Measurements from ENCODE around the gene CYP2U1.
"Not testable (repeated sequence)": the region's sequence is repeated elsewhere in the genome, so short reads cannot be mapped to it uniquely, and the experiment has no call there.

Gene CYP2U1

GRCh38 chr4:107917500-107917899, 13.8 kb upstream of the CYP2U1 start:
- Histone ChIP-seq H3K4me3 (ENCODE audit: low read length) (no peak overlapping the region), H3K9me3 (ENCODE audit: control insufficient read depth, insufficient read depth, low read length) (no peaks in the 10 kb centered on the region), H3K36me3 (ENCODE audit: control insufficient read depth, insufficient read depth, low read length) (no peaks in the 10 kb centered on the region), H3K27me3 (ENCODE audit: control insufficient read depth, insufficient read depth, low read length) (no peaks in the 10 kb centered on the region), H3K4me1 (ENCODE audit: control insufficient read depth, insufficient read depth, low read length) (no peaks in the 10 kb centered on the region), H3K27ac (ENCODE audit: low read length) (no peak overlapping the region)
- WGBS (ENCODE audit: insufficient coverage, insufficient read length): no CpG with 5 or more reads among the region's 2 CpGs
- DNase-seq (ENCODE audit: low read depth, low spot score): no peak

- Histone ChIP-seq H3K27ac (ENCODE audit: low read length) (no peak overlapping the region), H3K27me3 (ENCODE audit: control insufficient read depth, insufficient read depth, low read length) (no peaks in the 10 kb centered on the region), H3K4me1 (ENCODE audit: control insufficient read depth, insufficient read depth, low read length) (no peaks in the 10 kb centered on the region), H3K4me3 (ENCODE audit: low read length) (no peak overlapping the region), H3K9me3 (ENCODE audit: control insufficient read depth, insufficient read depth, low read length) (no peaks in the 10 kb centered on the region), H3K36me3 (ENCODE audit: control insufficient read depth, insufficient read depth, low read length) (no peaks in the 10 kb centered on the region)
- WGBS (ENCODE audit: insufficient coverage, insufficient read length): no CpG with 5 or more reads among the region's 4 CpGs
- DNase-seq (ENCODE audit: low read depth, low spot score): no peak
Measured at GRCh38 chr4:107922486-107923473, 8.6 kb upstream of the CYP2U1 start.

GRCh38 chr4:107925713-107926112, 5.6 kb upstream of the CYP2U1 start:
- H3K4me3 ChIP-seq (ENCODE audit: low read length); H3K9me3 ChIP-seq (ENCODE audit: control insufficient read depth, insufficient read depth, low read length); H3K27ac ChIP-seq (ENCODE audit: low read length); H3K36me3 ChIP-seq (ENCODE audit: control insufficient read depth, insufficient read depth, low read length); H3K4me1 ChIP-seq (ENCODE audit: control insufficient read depth, insufficient read depth, low read length); DNase-seq (ENCODE audit: low read depth, low spot score); H3K27me3 ChIP-seq (ENCODE audit: control insufficient read depth, insufficient read depth, low read length): not testable (repeated sequence)

GRCh38 chr4:107926875-107927274, 4.5 kb upstream of the CYP2U1 start:
- not testable (repeated sequence) for DNase-seq (ENCODE audit: low read depth, low spot score)

GRCh38 chr4:107931775-107932321, 499 bp downstream of the CYP2U1 start:
- Histone ChIP-seq H3K4me1 (ENCODE audit: control insufficient read depth, insufficient read depth, low read length) (0 out of 2 replicates have a peak, but pooled peaks cover 1% of the 10 kb centered on the region), H3K9me3 (ENCODE audit: control insufficient read depth, insufficient read depth, low read length) (no peaks in the 10 kb centered on the region), H3K27ac (ENCODE audit: low read length) (no peak overlapping the region), H3K36me3 (ENCODE audit: control insufficient read depth, insufficient read depth, low read length) (no peaks in the 10 kb centered on the region), H3K4me3 (ENCODE audit: low read length) (peak overlapping the region; percentile 42; the same call in 1 of the 2 replicates), H3K27me3 (ENCODE audit: control insufficient read depth, insufficient read depth, low read length) (peaks cover 2% of the 10 kb centered on the region; the same call in 1 of the 2 replicates)
- no peak for DNase-seq (ENCODE audit: low read depth, low spot score)
- WGBS (ENCODE audit: insufficient coverage, insufficient read length): no CpG with 5 or more reads among the region's 45 CpGs

More at GRCh38 chr4:107926875-107927274, 4.5 kb upstream of the CYP2U1 start:
- H3K27me3 ChIP-seq (ENCODE audit: control insufficient read depth, insufficient read depth, low read length); H3K36me3 ChIP-seq (ENCODE audit: control insufficient read depth, insufficient read depth, low read length); H3K9me3 ChIP-seq (ENCODE audit: control insufficient read depth, insufficient read depth, low read length); H3K27ac ChIP-seq (ENCODE audit: low read length); H3K4me3 ChIP-seq (ENCODE audit: low read length); H3K4me1 ChIP-seq (ENCODE audit: control insufficient read depth, insufficient read depth, low read length): not testable (repeated sequence)
- no CpG with 5 or more reads among the region's 4 CpGs for WGBS (ENCODE audit: insufficient coverage, insufficient read length)

- H3K4me1 ChIP-seq (ENCODE audit: control insufficient read depth, insufficient read depth, low read length): 0 out of 2 replicates have a peak, but pooled peaks cover 1% of the 10 kb centered on the region
- no peak for DNase-seq (ENCODE audit: low read depth, low spot score)
- no peak overlapping the region for H3K27ac ChIP-seq (ENCODE audit: low read length)
- peaks cover 2% of the 10 kb centered on the region; the same call in 1 of the 2 replicates for H3K27me3 ChIP-seq (ENCODE audit: control insufficient read depth, insufficient read depth, low read length)
- no peak overlapping the region for H3K4me3 ChIP-seq (ENCODE audit: low read length)
- H3K36me3 ChIP-seq (ENCODE audit: control insufficient read depth, insufficient read depth, low read length): no peaks in the 10 kb centered on the region
- H3K9me3 ChIP-seq (ENCODE audit: control insufficient read depth, insufficient read depth, low read length): no peaks in the 10 kb centered on the region
Measured at GRCh38 chr4:107935246-107935645, 3.9 kb downstream of the CYP2U1 start.

- Histone ChIP-seq H3K4me1 (ENCODE audit: control insufficient read depth, insufficient read depth, low read length) (0 out of 2 replicates have a peak, but pooled peaks cover 1% of the 10 kb centered on the region), H3K9me3 (ENCODE audit: control insufficient read depth, insufficient read depth, low read length) (no peaks in the 10 kb centered on the region), H3K4me3 (ENCODE audit: low read length) (no peak overlapping the region), H3K27me3 (ENCODE audit: control insufficient read depth, insufficient read depth, low read length) (peaks cover 2% of the 10 kb centered on the region; the same call in 1 of the 2 replicates), H3K36me3 (ENCODE audit: control insufficient read depth, insufficient read depth, low read length) (no peaks in the 10 kb centered on the region), H3K27ac (ENCODE audit: low read length) (no peak overlapping the region)
- DNase-seq (ENCODE audit: low read depth, low spot score): no peak
- WGBS (ENCODE audit: insufficient coverage, insufficient read length): no CpG with 5 or more reads among the region's 2 CpGs
Measured at GRCh38 chr4:107937040-107937439, 5.7 kb downstream of the CYP2U1 start.

- Histone ChIP-seq H3K4me3 (ENCODE audit: low read length) (no peak overlapping the region), H3K36me3 (ENCODE audit: control insufficient read depth, insufficient read depth, low read length) (no peaks in the 10 kb centered on the region), H3K27ac (ENCODE audit: low read length) (no peak overlapping the region), H3K27me3 (ENCODE audit: control insufficient read depth, insufficient read depth, low read length) (no peaks in the 10 kb centered on the region), H3K9me3 (ENCODE audit: control insufficient read depth, insufficient read depth, low read length) (no peaks in the 10 kb centered on the region), H3K4me1 (ENCODE audit: control insufficient read depth, insufficient read depth, low read length) (no peaks in the 10 kb centered on the region)
- no CpG with 5 or more reads among the region's 1 CpG for WGBS (ENCODE audit: insufficient coverage, insufficient read length)
- no peak for DNase-seq (ENCODE audit: low read depth, low spot score)
Measured at GRCh38 chr4:107939307-107939706, 8.0 kb downstream of the CYP2U1 start.

- Histone ChIP-seq H3K27ac (ENCODE audit: low read length) (no peak overlapping the region), H3K27me3 (ENCODE audit: control insufficient read depth, insufficient read depth, low read length) (no peaks in the 10 kb centered on the region), H3K4me1 (ENCODE audit: control insufficient read depth, insufficient read depth, low read length) (no peaks in the 10 kb centered on the region), H3K9me3 (ENCODE audit: control insufficient read depth, insufficient read depth, low read length) (no peaks in the 10 kb centered on the region), H3K4me3 (ENCODE audit: low read length) (no peak overlapping the region), H3K36me3 (ENCODE audit: control insufficient read depth, insufficient read depth, low read length) (no peaks in the 10 kb centered on the region)
- no CpG with 5 or more reads among the region's 3 CpGs for WGBS (ENCODE audit: insufficient coverage, insufficient read length)
- no peak for DNase-seq (ENCODE audit: low read depth, low spot score)
Measured at GRCh38 chr4:107945809-107946208, 14.5 kb downstream of the CYP2U1 start.

GRCh38 chr4:107950746-107951540, 19.6 kb downstream of the CYP2U1 start:
- WGBS (ENCODE audit: insufficient coverage, insufficient read length): no CpG with 5 or more reads among the region's 2 CpGs
- Histone ChIP-seq H3K4me3 (ENCODE audit: low read length) (no peak overlapping the region), H3K27me3 (ENCODE audit: control insufficient read depth, insufficient read depth, low read length) (no peaks in the 10 kb centered on the region), H3K27ac (ENCODE audit: low read length) (no peak overlapping the region), H3K36me3 (ENCODE audit: control insufficient read depth, insufficient read depth, low read length) (no peaks in the 10 kb centered on the region), H3K4me1 (ENCODE audit: control insufficient read depth, insufficient read depth, low read length) (no peaks in the 10 kb centered on the region), H3K9me3 (ENCODE audit: control insufficient read depth, insufficient read depth, low read length) (no peaks in the 10 kb centered on the region)
- no peak for DNase-seq (ENCODE audit: low read depth, low spot score)

Measured in iPS DF 6.9 (cell line).